Lower lobe of right lung (tissue), 2 donors: ENCODE measurements around the gene RGS10. TPM values are rescaled to one million over a fixed set of nuclear protein-coding genes. Genes with fewer than 3 reads are reported as not detected.

Experiments used
- ATAC-seq, 2 donors: fragments of 200-7000 bp; cut with Tn5 transposase; one replicate each; pipeline ENCODE4 v1.9.1; 2020 to 2022; ENCODE audit warnings: mild to moderate bottlenecking in 2 of 2, moderate library complexity in 2 of 2
- DNase-seq: peaks from one replicate; pipeline ENCODE4 v3.0.0-alpha.2; 2020
- H3K27ac ChIP-seq: fragments of 200-600 bp; one replicate; pipeline ENCODE4 v1.8.0; 2022
- H3K27me3 ChIP-seq: fragments of 200-600 bp; one replicate; pipeline ENCODE4 v1.8.0; 2022; ENCODE audit warnings: low read depth
- H3K36me3 ChIP-seq: fragments of 200-600 bp; one replicate; pipeline ENCODE4 v1.8.0; 2022; ENCODE audit warnings: mild to moderate bottlenecking
- H3K4me1 ChIP-seq: fragments of 200-600 bp; one replicate; pipeline ENCODE4 v1.8.0; 2022
- H3K4me3 ChIP-seq: fragments of 200-600 bp; one replicate; pipeline ENCODE4 v1.8.0; 2022; ENCODE audit warnings: mild to moderate bottlenecking
- H3K9me3 ChIP-seq: fragments of 200-600 bp; one replicate; pipeline ENCODE4 v1.8.0; 2022
- CTCF ChIP-seq: fragments of 200-600 bp; IDR thresholded peaks from one replicate; pipeline ENCODE4 v1.8.0; 2022; ENCODE audit warnings: antibody characterized with exemption, mild to moderate bottlenecking
- intact Hi-C: fragments of 100-400 bp; cut with DNase I; formaldehyde crosslinking; loops from one replicate; pipeline ENCODE4 v1.11.0; 2022
- total RNA-seq: library from RNA; stranded (reverse); fragmentation: NEBNext Ultra II Directional; extraction: Animal tissue kit (Norgen Biotek cat#: 25700); gene quantifications from one replicate; pipeline ENCODE4 v1.2.1, GENCODE V29; 2021
- donor health status: DM: no; HTN: yes; CAD: no; lungs with severe emphysema.

Gene RGS10
- total RNA-seq, 1 donor from 2014 or later, result 47.3 TPM

GRCh38 chr10:119511828-119512515 lies 30.5 kb downstream of the RGS10 start:
- TF ChIP-seq CTCF, result no peak
- DNase-seq (no peak), ATAC-seq (no peak)
- Histone ChIP-seq H3K9me3 (no peaks in the 10 kb centered on the region), H3K4me1 (peaks cover 9% of the 10 kb centered on the region), H3K27ac (no peak overlapping the region), H3K27me3 (no peaks in the 10 kb centered on the region), H3K4me3 (no peak overlapping the region), H3K36me3 (peaks cover 37% of the 10 kb centered on the region)
- intact Hi-C loops, result no loop called here

GRCh38 chr10:119509909-119510451 lies 32.5 kb downstream of the RGS10 start:
- DNase-seq, result peak; percentile 30

DNA sequence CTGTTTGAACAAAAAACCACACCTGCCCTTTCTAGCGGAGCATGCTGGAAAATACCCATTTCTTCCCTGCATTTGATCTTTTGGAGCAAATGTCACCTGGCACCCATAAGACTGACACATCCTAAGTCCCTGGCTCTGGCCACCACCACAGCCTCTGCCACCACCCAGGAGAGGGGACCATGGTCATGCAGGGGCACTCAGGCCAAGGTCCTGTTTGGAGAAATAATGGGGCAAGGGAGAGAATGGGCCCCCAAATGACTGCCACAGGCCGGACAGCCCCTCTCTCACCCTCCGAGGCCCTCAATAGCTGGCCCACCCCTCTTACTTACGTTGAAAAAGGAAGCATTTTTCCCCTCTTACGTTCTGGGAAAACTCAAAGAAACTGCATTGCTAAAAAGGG lies 35.4 kb downstream of the RGS10 start:
- Histone ChIP-seq H3K27ac (no peak overlapping the region), H3K27me3 (peaks cover 5% of the 10 kb centered on the region), H3K4me3 (no peak overlapping the region), H3K36me3 (peaks cover 13% of the 10 kb centered on the region), H3K9me3 (no peaks in the 10 kb centered on the region), H3K4me1 (no peaks in the 10 kb centered on the region)
- intact Hi-C loops, result no loop called here
- ATAC-seq (no peak), DNase-seq (no peak)
- TF ChIP-seq CTCF, result no peak

More at GRCh38 chr10:119509909-119510451, 32.5 kb downstream of the RGS10 start:
- H3K4me1 ChIP-seq, result no peaks in the 10 kb centered on the region
- intact Hi-C loops, result no loop called here
- no peak overlapping the region for H3K27ac ChIP-seq
- H3K36me3 ChIP-seq, result peaks cover 34% of the 10 kb centered on the region
- H3K4me3 ChIP-seq, result no peak overlapping the region
- peak in 1 of 2 donors; percentile 37 for ATAC-seq
- no peaks in the 10 kb centered on the region for H3K9me3 ChIP-seq
- TF ChIP-seq CTCF, result no peak
- H3K27me3 ChIP-seq, result no peaks in the 10 kb centered on the region

DNA sequence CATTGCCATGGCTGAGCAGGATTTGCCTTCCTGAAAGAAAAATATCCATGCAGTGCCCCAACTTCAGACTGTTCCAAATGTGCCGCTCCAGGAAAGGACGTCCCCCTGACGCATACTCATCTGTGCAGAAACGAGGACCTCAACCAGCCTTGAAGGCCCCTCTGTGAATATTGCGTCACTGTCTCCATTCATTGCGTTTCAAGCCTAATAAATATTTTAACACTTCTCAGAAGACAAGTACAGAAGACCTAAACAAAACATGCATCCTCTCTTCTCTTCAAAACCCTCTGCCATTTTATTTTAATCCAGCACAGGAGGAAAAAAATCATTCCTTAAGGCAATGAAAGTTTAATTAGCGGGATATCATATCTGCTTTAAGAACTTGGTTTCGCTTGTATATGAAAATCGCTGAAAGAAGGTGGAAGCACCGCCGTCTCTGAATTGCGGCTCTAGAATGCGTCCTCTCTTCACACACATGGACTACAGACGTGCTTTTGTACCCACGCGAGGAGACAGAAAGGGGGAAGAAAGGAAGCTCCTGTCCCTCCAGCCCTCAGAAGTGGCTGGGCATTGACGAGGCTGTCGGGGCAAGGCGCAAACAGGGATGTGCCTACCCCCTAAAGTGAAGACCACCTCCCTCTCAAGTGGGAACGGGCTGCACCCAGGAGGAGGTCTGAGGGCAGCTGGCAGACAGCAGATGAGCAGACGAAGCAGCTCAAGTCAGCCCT lies 36.8 kb downstream of the RGS10 start:
- Histone ChIP-seq H3K9me3 (no peaks in the 10 kb centered on the region), H3K4me1 (no peaks in the 10 kb centered on the region), H3K36me3 (no peaks in the 10 kb centered on the region), H3K27ac (no peak overlapping the region), H3K4me3 (no peak overlapping the region), H3K27me3 (peaks cover 5% of the 10 kb centered on the region)
- DNase-seq (no peak), ATAC-seq (no peak)
- TF ChIP-seq CTCF, result no peak
- intact Hi-C loops, result no loop called here

DNA sequence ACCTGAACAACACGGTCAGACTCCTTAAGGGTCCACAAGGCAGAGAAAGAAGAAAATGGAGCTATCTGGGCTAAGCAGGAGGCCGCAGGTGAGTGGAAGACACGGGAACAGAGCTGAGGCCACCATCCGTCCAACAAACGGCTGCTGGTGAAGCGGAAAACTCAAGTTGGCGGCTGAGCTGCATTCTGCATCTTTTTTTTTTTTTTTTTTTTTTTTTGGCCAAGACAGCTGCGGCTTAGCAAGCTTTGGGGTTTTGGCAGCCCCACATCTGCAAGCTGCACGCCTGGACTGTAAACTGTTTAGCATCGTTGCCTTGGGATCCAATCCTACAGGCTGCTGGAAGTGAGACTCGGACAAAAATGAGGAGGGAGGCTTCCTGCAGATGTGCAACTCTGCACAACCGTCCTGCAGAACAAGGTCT lies 37.4 kb downstream of the RGS10 start:
- Histone ChIP-seq H3K4me3 (no peak overlapping the region), H3K9me3 (no peaks in the 10 kb centered on the region), H3K27ac (no peak overlapping the region), H3K36me3 (no peaks in the 10 kb centered on the region), H3K4me1 (no peaks in the 10 kb centered on the region), H3K27me3 (peaks cover 5% of the 10 kb centered on the region)
- DNase-seq, result no peak
- intact Hi-C loops, result no loop called here
- no peak for TF ChIP-seq CTCF
- no peak for ATAC-seq
